Effector CD8-positive, alpha-beta T cell (primary cell): ENCODE results near the gene PCNX1.
"Not testable (repeated sequence)": the region's sequence is repeated elsewhere in the genome, so short reads cannot be mapped to it uniquely, and the experiment has no call there.

Experiments
- DNase-seq: peaks from one replicate; lab custom pipeline; 2025; lab: John Stamatoyannopoulos, UW

Gene PCNX1

GRCh38 chr14:70916300-70916699 is 9.0 kb downstream of the PCNX1 start:
- DNase-seq, result no peak

GRCh38 chr14:70916799-70917198 is 9.5 kb downstream of the PCNX1 start:
- DNase-seq, result no peak

GRCh38 chr14:70917633-70918032 is 10.4 kb downstream of the PCNX1 start:
- no peak for DNase-seq

- DNase-seq, result no peak
Measured at GRCh38 chr14:70919774-70920173, 12.5 kb downstream of the PCNX1 start.

GRCh38 chr14:70920608-70921007 is 13.3 kb downstream of the PCNX1 start:
- no peak for DNase-seq

- DNase-seq, result no peak
Measured at GRCh38 chr14:70921669-70922068, 14.4 kb downstream of the PCNX1 start.

- no peak for DNase-seq
Measured at GRCh38 chr14:70924521-70924920, 17.3 kb downstream of the PCNX1 start.

GRCh38 chr14:70926235-70926830 is 19.1 kb downstream of the PCNX1 start:
- no peak for DNase-seq

GRCh38 chr14:70931008-70931407 is 23.7 kb downstream of the PCNX1 start:
- no peak for DNase-seq

GRCh38 chr14:70934084-70934483 is 26.8 kb downstream of the PCNX1 start:
- DNase-seq, result no peak

- no peak for DNase-seq
Measured at GRCh38 chr14:70934502-70935134, 27.4 kb downstream of the PCNX1 start.

GRCh38 chr14:70935135-70935534 is 27.9 kb downstream of the PCNX1 start:
- no peak for DNase-seq

- not testable (repeated sequence) for DNase-seq
Measured at GRCh38 chr14:70939693-70940092, 32.4 kb downstream of the PCNX1 start.

GRCh38 chr14:70941637-70942341 is 34.5 kb downstream of the PCNX1 start:
- DNase-seq, result not testable (repeated sequence)

- no peak for DNase-seq
Measured at GRCh38 chr14:70942342-70942706, 35.1 kb downstream of the PCNX1 start.

GRCh38 chr14:70942721-70943120 is 35.5 kb downstream of the PCNX1 start:
- DNase-seq, result not testable (repeated sequence)

GRCh38 chr14:70943838-70944237 is 36.6 kb downstream of the PCNX1 start:
- no peak for DNase-seq

- no peak for DNase-seq
Measured at GRCh38 chr14:70947739-70948138, 40.5 kb downstream of the PCNX1 start.

GRCh38 chr14:70952485-70952884 is 45.2 kb downstream of the PCNX1 start:
- no peak for DNase-seq

- no peak for DNase-seq
Measured at GRCh38 chr14:70954068-70954467, 46.8 kb downstream of the PCNX1 start.

- DNase-seq, result peak; percentile 9
Measured at GRCh38 chr14:70955543-70956480, 48.6 kb downstream of the PCNX1 start.

GRCh38 chr14:70956511-70956910 is 49.3 kb downstream of the PCNX1 start:
- no peak for DNase-seq
